Colonic mucosa (tissue), 4 donors: Measurements from ENCODE around the gene RBBP5. TPM values are rescaled to one million over a fixed set of nuclear protein-coding genes. Genes with fewer than 3 reads are reported as not detected.

Source experiments
- DNase-seq: peaks from one replicate; pipeline ENCODE4 v3.0.0-alpha.2; 2020
- H3K27ac ChIP-seq: fragments of 200-600 bp; one replicate; pipeline ENCODE4 v1.8.0; 2021
- H3K27me3 ChIP-seq: fragments of 200-600 bp; one replicate; pipeline ENCODE4 v1.8.0; 2021
- H3K36me3 ChIP-seq: fragments of 200-600 bp; one replicate; pipeline ENCODE4 v1.8.0; 2021
- H3K4me1 ChIP-seq: fragments of 200-600 bp; one replicate; pipeline ENCODE4 v1.8.0; 2021; ENCODE audit warnings: mild to moderate bottlenecking
- H3K4me3 ChIP-seq: fragments of 200-600 bp; one replicate; pipeline ENCODE4 v1.8.0; 2021
- H3K9ac ChIP-seq, 2 donors: one replicate each; pipeline ENCODE4 v1.7.0; 2013; ENCODE audit warnings: control low read depth in 2 of 2, low read depth in 2 of 2, low read length in 2 of 2
- H3K9me3 ChIP-seq: fragments of 200-600 bp; one replicate; pipeline ENCODE4 v1.8.0; 2021
- CTCF ChIP-seq: fragments of 200-600 bp; IDR thresholded peaks from one replicate; pipeline ENCODE4 v1.8.0; 2022; ENCODE audit warnings: antibody characterized with exemption, mild to moderate bottlenecking
- intact Hi-C: fragments of 100-400 bp; cut with DNase I; formaldehyde crosslinking; loops from one replicate; pipeline ENCODE4 v1.14.1; 2022
- total RNA-seq, 2 donors: library from RNA; stranded (reverse); fragmentation: NEBNext Ultra II Directional in 1 of 2; extraction: Animal tissue kit (Norgen Biotek cat#: 25700) in 1 of 2; gene quantifications; one replicate each; pipeline ENCODE4 v1.2.1, GENCODE V29; 2021
- donor health status: healthy.
- donor health status: DM: no; HTN: no; CAD: no.
- donor health status: DM: no; HTN: no; CAD: no.

RBBP5 gene
- total RNA-seq, 2 donors from 2014 or later: 15.1 to 17.8 TPM

- Histone ChIP-seq H3K27ac (no peak overlapping the region), H3K4me1 (peaks cover 6% of the 10 kb centered on the region), H3K9ac (no peak overlapping the region), H3K9me3 (no peaks in the 10 kb centered on the region), H3K27me3 (no peaks in the 10 kb centered on the region), H3K4me3 (no peak overlapping the region), H3K36me3 (no peaks in the 10 kb centered on the region)
- peak; percentile 76 for TF ChIP-seq CTCF
- DNase-seq: peak; percentile 80
- intact Hi-C loops: loop anchor here (5.0 to 10.0 kb wide), 2 partner anchors 113 to 154 kb away; no protein-coding TSS in a partner anchor
Measured at GRCh38 chr1:205141236-205142101, 19.7 kb upstream of the RBBP5 start.

GRCh38 chr1:205140113-205140512 lies 18.3 kb upstream of the RBBP5 start:
- no peak for TF ChIP-seq CTCF
- H3K9ac ChIP-seq: no peak overlapping the region
- intact Hi-C loops: loop anchor here (5.0 to 10.0 kb wide), 2 partner anchors 115 to 153 kb away; no protein-coding TSS in a partner anchor

GRCh38 chr1:205137901-205138300 lies 16.1 kb upstream of the RBBP5 start:
- no peak for TF ChIP-seq CTCF
- H3K27me3 ChIP-seq: no peaks in the 10 kb centered on the region
- DNase-seq: no peak
- intact Hi-C loops: no loop called here
- no peaks in the 10 kb centered on the region for H3K9me3 ChIP-seq
- no peak overlapping the region for H3K27ac ChIP-seq
- no peak overlapping the region for H3K4me3 ChIP-seq
- no peak overlapping the region for H3K9ac ChIP-seq
- H3K36me3 ChIP-seq: no peaks in the 10 kb centered on the region
- peaks cover 6% of the 10 kb centered on the region for H3K4me1 ChIP-seq

More at GRCh38 chr1:205140113-205140512, 18.3 kb upstream of the RBBP5 start:
- peaks cover 6% of the 10 kb centered on the region for H3K4me1 ChIP-seq
- no peak overlapping the region for H3K27ac ChIP-seq
- H3K27me3 ChIP-seq: no peaks in the 10 kb centered on the region
- H3K9me3 ChIP-seq: no peaks in the 10 kb centered on the region
- H3K4me3 ChIP-seq: no peak overlapping the region
- no peaks in the 10 kb centered on the region for H3K36me3 ChIP-seq
- no peak for DNase-seq

GRCh38 chr1:205133287-205133686 lies 11.5 kb upstream of the RBBP5 start:
- Histone ChIP-seq H3K27ac (no peak overlapping the region), H3K4me1 (no peaks in the 10 kb centered on the region), H3K9ac (no peak overlapping the region), H3K4me3 (no peak overlapping the region), H3K36me3 (no peaks in the 10 kb centered on the region), H3K9me3 (no peaks in the 10 kb centered on the region), H3K27me3 (no peaks in the 10 kb centered on the region)
- TF ChIP-seq CTCF: no peak
- DNase-seq: no peak
- intact Hi-C loops: no loop called here

GRCh38 chr1:205129447-205130029 lies 7.8 kb upstream of the RBBP5 start:
- H3K4me1 ChIP-seq: no peaks in the 10 kb centered on the region
- no peak for TF ChIP-seq CTCF
- no peak overlapping the region for H3K4me3 ChIP-seq
- H3K9ac ChIP-seq: no peak overlapping the region
- no peak for DNase-seq
- no peaks in the 10 kb centered on the region for H3K36me3 ChIP-seq
- no peaks in the 10 kb centered on the region for H3K27me3 ChIP-seq
- intact Hi-C loops: no loop called here
- H3K9me3 ChIP-seq: no peaks in the 10 kb centered on the region
- H3K27ac ChIP-seq: no peak overlapping the region
